Activated T-cell treated with anti-CD3 and anti-CD28 coated beads for 1 hour (primary cell): ENCODE data around the gene TMEM50A.
"Not testable (repeated sequence)": the region's sequence is repeated elsewhere in the genome, so short reads cannot be mapped to it uniquely, and the experiment has no call there.

Experiments used
- DNase-seq: peaks from one replicate; pipeline ENCODE4 v3.0.0-alpha.2; 2020; ENCODE audit warnings: low read depth

TMEM50A gene

DNA sequence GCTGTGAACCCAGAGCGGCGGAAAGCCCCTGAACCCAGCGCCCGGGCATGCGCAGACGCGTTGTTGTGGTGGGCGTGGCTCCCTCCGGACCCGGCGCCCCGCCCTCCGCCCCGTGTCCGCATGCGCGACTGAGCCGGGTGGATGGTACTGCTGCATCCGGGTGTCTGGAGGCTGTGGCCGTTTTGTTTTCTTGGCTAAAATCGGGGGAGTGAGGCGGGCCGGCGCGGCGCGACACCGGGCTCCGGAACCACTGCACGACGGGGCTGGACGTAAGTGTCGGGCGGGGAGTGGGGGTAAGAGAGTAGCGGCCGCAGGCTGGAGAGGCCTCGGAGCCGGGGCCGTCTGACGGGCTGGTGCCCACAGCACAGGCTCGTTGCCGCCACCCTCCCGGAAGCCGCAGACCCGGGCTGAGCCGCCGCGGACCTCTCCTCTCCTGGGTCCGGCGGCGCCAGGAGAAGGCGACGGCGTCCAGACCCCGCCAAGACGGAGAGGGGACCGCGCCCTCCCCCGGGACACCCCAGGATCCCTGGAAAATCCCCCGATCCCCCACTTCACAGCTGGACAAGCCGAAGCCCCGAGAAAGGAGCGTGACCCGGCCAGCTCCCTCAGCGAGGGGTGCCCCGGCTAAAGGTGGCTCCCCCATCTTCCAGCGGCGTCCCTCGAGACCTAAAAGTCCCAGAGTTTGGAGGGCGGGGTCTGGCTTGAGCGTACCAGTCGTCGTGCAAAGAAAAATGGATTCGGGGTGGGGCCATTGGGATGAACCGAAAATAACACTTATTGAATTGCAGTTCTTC lies at the start of gene TMEM50A:
TSS of gene TMEM50A (plus strand) at position 147 of the 794 bp plus-strand sequence. CDS start 2,153 bp downstream, outside the sequence.
- peak; percentile 88 for DNase-seq

DNA sequence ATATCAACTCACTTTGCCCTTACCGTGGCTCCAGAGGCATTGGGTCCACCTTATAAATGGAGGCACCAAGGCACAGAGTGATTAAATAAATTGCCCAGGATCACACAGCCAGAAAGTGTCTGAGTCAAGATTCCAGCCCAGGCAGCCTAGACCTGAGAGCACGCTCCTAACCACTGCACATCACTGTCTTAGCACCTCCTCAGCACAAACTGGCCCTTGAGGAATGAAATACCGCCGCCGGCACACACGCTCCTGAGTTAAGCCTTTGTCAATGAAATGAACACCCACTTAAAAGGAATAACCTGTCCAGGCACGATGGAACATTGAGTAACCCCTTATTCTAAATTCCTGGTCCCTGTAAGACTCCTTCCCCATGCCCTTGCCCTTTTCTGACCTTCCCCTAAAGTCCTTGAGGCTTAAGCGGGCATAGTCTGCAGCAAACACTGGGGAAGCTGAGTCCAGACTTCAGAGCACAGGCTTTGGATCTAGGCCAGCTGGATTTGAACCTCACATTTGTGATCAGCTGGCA lies 49.5 kb upstream of the TMEM50A start:
- not testable (repeated sequence) for DNase-seq

- DNase-seq, result not testable (repeated sequence)
Observed at GRCh38 chr1:25290043-25290442, 48.1 kb upstream of the TMEM50A start.

- DNase-seq, result not testable (repeated sequence)
Observed at GRCh38 chr1:25293426-25293825, 44.7 kb upstream of the TMEM50A start.

DNA sequence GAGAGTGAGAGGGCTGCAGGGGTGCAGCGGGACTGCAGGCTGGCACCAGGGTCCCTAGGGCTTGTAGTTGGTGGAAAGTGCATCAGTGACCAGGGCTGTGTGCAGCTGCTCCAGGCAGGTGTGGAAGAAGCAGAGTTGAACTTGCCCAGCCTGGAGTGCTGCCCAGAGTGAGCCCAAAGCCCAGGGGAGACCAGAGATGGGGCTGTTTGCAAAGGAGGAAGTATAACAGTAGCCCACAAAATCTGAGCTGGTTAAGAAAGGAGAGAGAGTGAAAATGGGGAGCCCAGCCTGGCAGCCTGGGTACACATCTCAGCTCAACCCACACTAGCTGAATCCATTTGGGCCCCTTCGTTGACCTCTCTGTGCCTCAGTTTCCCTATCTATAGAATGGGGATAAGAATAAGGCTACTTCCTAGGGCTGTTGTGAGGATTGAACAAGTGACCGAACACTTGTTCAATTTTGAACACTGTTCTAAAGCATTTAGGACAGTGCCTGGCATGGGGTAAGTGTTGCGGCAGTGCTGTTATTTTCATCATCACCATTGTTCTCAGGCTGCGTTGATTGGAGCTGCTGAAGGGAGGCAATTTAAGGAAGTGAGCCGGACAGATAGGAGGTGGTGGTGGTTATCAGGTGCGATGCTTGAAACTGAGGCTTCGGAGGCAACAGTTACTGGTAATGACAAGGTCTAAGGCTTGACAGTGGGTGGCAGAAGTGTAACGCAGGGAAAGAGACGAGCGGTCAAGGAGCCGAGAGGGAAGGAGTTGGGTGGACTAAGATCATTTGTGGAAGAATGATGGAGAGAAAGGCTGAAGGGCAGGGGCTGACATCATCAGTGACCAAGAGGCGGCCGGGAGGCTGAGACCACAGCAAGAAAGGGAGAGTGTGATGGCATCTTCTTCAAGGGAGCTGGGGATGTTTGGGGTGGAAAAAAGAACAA lies 43.0 kb upstream of the TMEM50A start:
- DNase-seq, result not testable (repeated sequence)

- DNase-seq, result not testable (repeated sequence)
Observed at GRCh38 chr1:25296501-25296900, 41.6 kb upstream of the TMEM50A start.

DNA sequence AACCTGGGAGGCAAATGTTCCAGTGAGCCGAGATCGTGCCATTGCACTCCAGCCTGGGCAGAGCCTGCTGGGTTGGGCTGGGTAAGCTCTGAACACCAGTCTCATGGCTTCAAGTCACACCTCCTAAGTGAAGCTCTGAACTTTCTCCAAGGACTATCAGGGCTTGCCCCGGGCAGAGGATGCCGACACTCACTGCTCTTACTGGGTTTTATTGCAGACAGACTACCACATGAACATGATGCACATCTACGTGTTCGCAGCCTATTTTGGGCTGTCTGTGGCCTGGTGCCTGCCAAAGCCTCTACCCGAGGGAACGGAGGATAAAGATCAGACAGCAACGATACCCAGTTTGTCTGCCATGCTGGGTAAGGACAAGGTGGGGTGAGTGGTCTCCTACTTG lies 37.4 kb upstream of the TMEM50A start:
- not testable (repeated sequence) for DNase-seq

DNA sequence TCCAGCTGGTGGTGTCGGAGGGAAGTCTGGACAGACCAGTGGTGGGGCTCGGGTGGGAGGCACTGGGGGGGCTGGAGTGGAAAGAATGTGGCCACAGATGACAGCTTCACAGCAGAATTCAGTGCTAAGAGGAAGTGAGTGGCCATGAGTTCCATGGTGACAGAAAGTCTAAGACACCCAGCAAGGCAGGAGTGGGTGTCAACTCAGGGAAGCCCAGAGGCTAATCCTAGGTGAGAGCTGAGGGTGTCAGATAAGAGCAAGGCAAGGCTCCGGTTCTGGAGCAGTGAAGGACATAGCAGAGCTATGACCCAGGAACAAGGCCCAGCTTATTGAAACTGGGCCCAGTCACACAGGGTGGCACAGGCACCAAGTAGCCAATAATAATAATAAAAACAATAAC lies 35.8 kb upstream of the TMEM50A start:
- DNase-seq, result not testable (repeated sequence)

DNA sequence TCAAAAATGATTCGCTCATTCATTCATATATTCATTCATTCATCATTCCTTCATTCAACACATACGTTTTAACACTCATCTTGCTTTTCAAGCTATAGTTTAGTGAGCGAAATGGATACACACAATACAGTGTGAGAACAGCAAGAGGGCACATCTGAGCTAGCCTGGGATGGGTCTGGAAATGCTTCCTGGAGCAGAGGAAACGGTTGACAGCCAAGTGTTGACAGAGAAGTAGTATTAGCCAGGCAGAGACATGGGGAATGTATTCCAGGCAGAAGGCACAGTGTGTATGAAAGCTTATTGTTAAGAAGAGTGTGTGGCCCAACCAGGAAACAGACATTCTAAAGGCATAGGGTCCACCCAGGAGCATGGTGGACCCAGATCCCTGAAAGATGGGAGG lies 33.2 kb upstream of the TMEM50A start:
- DNase-seq, result not testable (repeated sequence)

- not testable (repeated sequence) for DNase-seq
Observed at GRCh38 chr1:25308168-25308567, 30.0 kb upstream of the TMEM50A start.

DNA sequence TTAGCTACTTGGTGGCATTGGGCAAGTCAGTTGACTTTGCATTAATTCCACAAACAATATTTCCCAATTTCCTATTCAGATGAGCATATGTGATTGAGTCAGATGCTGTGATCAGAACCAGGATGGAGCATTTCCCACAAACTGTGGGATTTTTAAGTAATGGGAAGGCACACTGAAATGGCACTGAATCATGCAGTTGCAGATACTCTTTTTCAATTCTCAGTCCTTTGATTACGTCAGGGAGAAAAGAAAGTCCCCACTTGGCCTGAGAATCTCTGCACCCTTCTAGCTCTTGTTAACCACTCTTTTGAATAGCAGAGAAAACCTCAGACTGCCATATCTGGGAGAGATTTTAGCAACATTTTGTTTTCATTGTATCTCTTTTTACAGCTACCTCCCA lies 29.0 kb upstream of the TMEM50A start:
- DNase-seq, result not testable (repeated sequence)

DNA sequence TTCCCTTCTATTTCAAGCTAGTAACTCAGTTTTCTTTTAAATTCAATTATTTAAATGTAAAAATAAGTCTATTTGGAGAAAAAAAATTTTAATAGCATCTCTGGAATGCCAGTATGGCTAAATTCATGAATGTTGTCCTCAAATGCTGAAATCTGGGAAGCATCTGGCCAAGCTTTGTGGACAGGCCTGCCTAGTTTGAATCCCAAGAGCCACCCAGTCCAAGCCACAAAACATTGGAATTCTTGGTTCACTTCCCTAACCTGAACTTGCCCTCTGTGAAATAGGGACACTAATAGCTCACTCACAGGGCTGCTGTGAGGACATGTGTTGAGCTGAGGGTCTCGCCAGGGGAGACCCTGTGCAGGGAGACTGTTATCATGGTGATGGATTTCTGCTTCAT lies 28.6 kb upstream of the TMEM50A start:
- not testable (repeated sequence) for DNase-seq

DNA sequence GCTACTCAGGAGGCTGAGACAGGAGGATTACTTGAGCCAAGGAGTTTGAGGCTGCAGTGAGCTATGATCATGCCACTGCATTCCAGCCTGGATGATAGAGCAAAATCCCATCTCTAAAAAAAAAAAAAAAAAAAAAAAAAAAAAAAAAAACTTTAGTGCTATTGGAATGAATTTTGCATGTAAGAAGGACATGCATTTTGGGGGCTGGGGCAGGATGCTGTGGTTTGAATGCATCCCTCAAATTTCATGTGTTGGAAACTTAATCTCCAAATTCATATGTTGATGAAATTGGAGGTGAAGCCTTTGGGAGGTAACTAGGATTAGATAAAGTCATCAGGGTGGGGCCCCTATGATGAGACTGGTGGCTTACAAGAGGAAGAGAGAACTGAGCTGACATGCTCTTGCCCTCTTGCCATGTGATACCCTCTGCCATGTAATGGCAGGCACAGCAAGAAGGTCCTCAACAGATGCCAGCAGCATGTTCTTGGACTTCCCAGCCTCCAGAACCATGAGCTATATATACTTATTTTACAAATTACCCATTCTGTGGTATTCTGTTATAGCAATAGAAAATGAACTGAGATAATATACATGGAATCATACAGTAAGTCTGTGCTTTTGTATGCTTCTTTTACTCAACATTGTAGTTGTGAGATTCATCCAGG lies 25.2 kb upstream of the TMEM50A start:
- not testable (repeated sequence) for DNase-seq

GRCh38 chr1:25320314-25320938 lies 17.7 kb upstream of the TMEM50A start:
- not testable (repeated sequence) for DNase-seq

- not testable (repeated sequence) for DNase-seq
Observed at GRCh38 chr1:25322127-25322526, 16.0 kb upstream of the TMEM50A start.

- not testable (repeated sequence) for DNase-seq
Observed at GRCh38 chr1:25324407-25324806, 13.7 kb upstream of the TMEM50A start.

GRCh38 chr1:25327864-25328790 lies 10.0 kb upstream of the TMEM50A start:
- DNase-seq, result not testable (repeated sequence)

DNA sequence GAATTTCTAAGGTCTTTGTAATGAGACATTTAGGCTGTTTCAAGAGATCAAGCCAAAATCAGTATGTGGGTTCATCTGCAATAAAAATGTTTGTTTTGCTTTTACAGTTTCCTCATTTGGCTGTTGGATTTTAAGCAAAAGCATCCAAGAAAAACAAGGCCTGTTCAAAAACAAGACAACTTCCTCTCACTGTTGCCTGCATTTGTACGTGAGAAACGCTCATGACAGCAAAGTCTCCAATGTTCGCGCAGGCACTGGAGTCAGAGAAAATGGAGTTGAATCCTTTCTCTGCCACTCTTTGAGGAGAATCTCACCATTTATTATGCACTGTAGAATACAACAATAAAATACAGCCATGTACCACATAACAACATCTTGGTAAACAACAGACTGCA lies 9.3 kb upstream of the TMEM50A start:
- DNase-seq, result not testable (repeated sequence)

GRCh38 chr1:25329336-25329735 lies 8.8 kb upstream of the TMEM50A start:
- DNase-seq, result not testable (repeated sequence)

GRCh38 chr1:25329950-25330349 lies 8.2 kb upstream of the TMEM50A start:
- DNase-seq, result not testable (repeated sequence)
